Gastrocnemius medialis (tissue), 4 donors: ENCODE measurements around the gene CORO2B. TPM values are rescaled to one million over a fixed set of nuclear protein-coding genes. Genes with fewer than 3 reads are reported as not detected.

ENCODE experiments used
- ATAC-seq, 2 donors: fragments of 150-250 bp; one replicate each; pipeline ENCODE4 v1.9.1; 2016
- DNase-seq, 2 donors: peaks; one replicate each; pipeline ENCODE4 v3.0.0-alpha.2; 2019
- H3K27ac ChIP-seq, 4 donors: fragments of 200-600 bp; sonication (generic); 1 replicate in 1 of 4; 2 replicates in 3 of 4; pipeline ENCODE4 v1.5.1; 2016 to 2018; ENCODE audit warnings: mild to moderate bottlenecking in 2 of 4, moderate library complexity in 1 of 4
- H3K27me3 ChIP-seq, 3 donors: fragments of 200-600 bp; sonication (generic) in 2 of 3; 1 replicate in 1 of 3; 2 replicates in 2 of 3; pipeline versions ENCODE4 v1.5.1 to v1.6.0; 2016 to 2019; ENCODE audit warnings: mild to moderate bottlenecking in 1 of 3, moderate library complexity in 1 of 3
- H3K36me3 ChIP-seq, 2 donors: fragments of 200-600 bp; sonication (generic) in 1 of 2; one replicate each; pipeline ENCODE4 v1.5.1; 2017 to 2018
- H3K4me1 ChIP-seq, 2 donors: fragments of 200-600 bp; sonication (generic) in 1 of 2; one replicate each; pipeline ENCODE4 v1.5.1; 2016 to 2017; ENCODE audit warnings: mild to moderate bottlenecking in 2 of 2
- H3K4me3 ChIP-seq, 4 donors: fragments of 200-600 bp; sonication (generic) in 3 of 4; 1 replicate in 1 of 4; 2 replicates in 3 of 4; pipeline ENCODE4 v1.5.1; 2016 to 2019; ENCODE audit warnings: mild to moderate bottlenecking in 2 of 4
- H3K9me3 ChIP-seq, 3 donors: fragments of 200-600 bp; sonication (generic) in 2 of 3; 1 replicate in 1 of 3; 2 replicates in 2 of 3; pipeline ENCODE4 v1.5.1; 2016 to 2019
- POLR2A ChIP-seq, 2 donors: fragments of 450-650 bp; IDR thresholded peaks; one replicate each; pipeline ENCODE4 v1.6.1; 2017; ENCODE audit warnings: antibody characterized with exemption in 2 of 2, mild to moderate bottlenecking in 2 of 2, moderate library complexity in 2 of 2
- in situ Hi-C, 4 donors: fragments of 200-750 bp; cut with MboI; loops; one replicate each; pipeline versions ENCODE4 v1.15.0 to v1.8.0; 2017; ENCODE audit warnings: low sequenced_read_pairs in 4 of 4
- intact Hi-C: fragments of 100-400 bp; cut with DNase I; formaldehyde crosslinking; loops from one replicate; pipeline ENCODE4 v1.15.1; 2023; ENCODE audit warnings: low total_unique reads
- total RNA-seq, 4 donors: library from RNA; depleted of rRNA; stranded (reverse); fragments of >200 nt; gene quantifications; one replicate each; pipeline versions ENCODE4 v1.1.0 to v1.2.3, GENCODE V29; 2016
- TF ChIP-seq, protein P1 (sequence below), 5 experiments: fragments of 450-650 bp in 3 of 5; fragments of 200-600 bp in 2 of 5; sonication (generic) in 2 of 5; IDR thresholded peaks in 4 of 5; conservative IDR thresholded peaks in 1 of 5; 1 replicate in 4 of 5; 2 replicates in 1 of 5; pipeline ENCODE4 v1.5.1; 2016 to 2019; ENCODE audit warnings: antibody characterized with exemption in 5 of 5, mild to moderate bottlenecking in 3 of 5, moderate library complexity in 3 of 5

CORO2B gene
- total RNA-seq, 4 donors from 2014 or later = 1.5 to 2.2 (median 1.8) TPM

DNA sequence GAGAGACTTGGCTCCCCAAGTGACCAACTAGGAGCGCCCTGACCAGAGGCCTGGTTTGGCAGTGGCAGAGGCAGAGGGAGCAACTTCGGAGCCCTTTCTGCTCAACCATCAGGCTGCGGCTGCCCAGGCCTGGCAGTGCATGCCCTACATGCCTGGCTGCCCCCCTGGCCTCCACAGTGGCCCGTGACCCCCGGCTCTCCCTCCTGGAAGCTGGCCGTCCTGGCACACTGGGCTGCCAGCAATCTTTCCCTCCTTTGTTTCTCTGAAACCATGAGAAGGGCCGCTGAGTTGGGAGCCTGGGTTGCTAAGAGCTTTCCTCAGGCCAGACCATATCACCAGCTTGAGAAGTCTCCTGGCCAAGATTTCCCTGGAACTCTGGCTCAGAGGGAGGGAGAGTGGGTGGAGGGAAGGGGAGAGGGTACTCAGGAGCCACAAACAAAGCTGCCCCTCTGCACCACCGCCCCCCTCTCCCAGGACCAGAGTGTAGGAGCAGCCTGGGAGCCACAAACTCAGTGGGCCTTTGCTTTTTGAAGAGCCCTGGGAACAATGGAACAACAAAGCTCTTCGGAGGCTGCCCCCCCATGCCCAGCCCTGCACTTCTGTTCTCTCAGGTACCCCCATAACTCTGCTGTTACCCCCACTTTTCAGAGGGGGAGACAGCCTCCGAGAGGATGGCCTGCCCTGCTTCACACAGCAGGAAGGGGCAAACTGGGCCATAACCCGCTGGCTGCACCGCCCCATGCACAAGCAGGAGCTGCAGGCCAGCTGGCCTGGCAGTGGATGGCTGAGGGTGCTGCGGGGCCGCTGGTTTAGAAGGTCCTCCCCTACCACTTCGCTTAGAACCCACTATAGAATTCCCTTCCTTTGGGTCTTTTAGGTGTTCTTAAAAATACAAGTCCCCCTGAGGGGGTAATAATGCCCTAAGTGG, 11.3 kb downstream of the CORO2B start:
- H3K27me3 ChIP-seq = no peaks in the 10 kb centered on the region
- DNase-seq (no peak), ATAC-seq (no peak)
- intact Hi-C loops = no loop called here
- H3K36me3 ChIP-seq = no peaks in the 10 kb centered on the region
- H3K4me1 ChIP-seq = peaks cover 0 to 4% of the 10 kb centered on the region in 2 donors
- no peaks in the 10 kb centered on the region for H3K9me3 ChIP-seq
- no peak overlapping the region for H3K27ac ChIP-seq
- TF ChIP-seq, protein P1, sequence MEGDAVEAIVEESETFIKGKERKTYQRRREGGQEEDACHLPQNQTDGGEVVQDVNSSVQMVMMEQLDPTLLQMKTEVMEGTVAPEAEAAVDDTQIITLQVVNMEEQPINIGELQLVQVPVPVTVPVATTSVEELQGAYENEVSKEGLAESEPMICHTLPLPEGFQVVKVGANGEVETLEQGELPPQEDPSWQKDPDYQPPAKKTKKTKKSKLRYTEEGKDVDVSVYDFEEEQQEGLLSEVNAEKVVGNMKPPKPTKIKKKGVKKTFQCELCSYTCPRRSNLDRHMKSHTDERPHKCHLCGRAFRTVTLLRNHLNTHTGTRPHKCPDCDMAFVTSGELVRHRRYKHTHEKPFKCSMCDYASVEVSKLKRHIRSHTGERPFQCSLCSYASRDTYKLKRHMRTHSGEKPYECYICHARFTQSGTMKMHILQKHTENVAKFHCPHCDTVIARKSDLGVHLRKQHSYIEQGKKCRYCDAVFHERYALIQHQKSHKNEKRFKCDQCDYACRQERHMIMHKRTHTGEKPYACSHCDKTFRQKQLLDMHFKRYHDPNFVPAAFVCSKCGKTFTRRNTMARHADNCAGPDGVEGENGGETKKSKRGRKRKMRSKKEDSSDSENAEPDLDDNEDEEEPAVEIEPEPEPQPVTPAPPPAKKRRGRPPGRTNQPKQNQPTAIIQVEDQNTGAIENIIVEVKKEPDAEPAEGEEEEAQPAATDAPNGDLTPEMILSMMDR (IDR thresholded peaks at IDR 0.05 in 4 of 5, conservative IDR thresholded peaks at IDR 0.05 in 1 of 5) = no peak
- no peak for TF ChIP-seq POLR2A (IDR thresholded peaks at IDR 0.05)
- no peak overlapping the region for H3K4me3 ChIP-seq
- in situ Hi-C loops = loop anchor here in 1 of 4 donors (10.0 kb wide), 1 partner anchor 45 kb away; no protein-coding TSS in a partner anchor

GRCh38 chr15:68590721-68591389, 12.1 kb downstream of the CORO2B start:
- Histone ChIP-seq H3K4me1 (peaks cover 0 to 4% of the 10 kb centered on the region in 2 donors), H3K27me3 (no peaks in the 10 kb centered on the region), H3K27ac (no peak overlapping the region), H3K36me3 (no peaks in the 10 kb centered on the region), H3K9me3 (no peaks in the 10 kb centered on the region), H3K4me3 (no peak overlapping the region)
- intact Hi-C loops (no loop called here), in situ Hi-C loops (no loop called here)
- no peak for ATAC-seq
- TF ChIP-seq, protein P1 (IDR thresholded peaks at IDR 0.05 in 4 of 5, conservative IDR thresholded peaks at IDR 0.05 in 1 of 5) = no peak
- TF ChIP-seq POLR2A (IDR thresholded peaks at IDR 0.05) = no peak
- DNase-seq = no peak

DNA sequence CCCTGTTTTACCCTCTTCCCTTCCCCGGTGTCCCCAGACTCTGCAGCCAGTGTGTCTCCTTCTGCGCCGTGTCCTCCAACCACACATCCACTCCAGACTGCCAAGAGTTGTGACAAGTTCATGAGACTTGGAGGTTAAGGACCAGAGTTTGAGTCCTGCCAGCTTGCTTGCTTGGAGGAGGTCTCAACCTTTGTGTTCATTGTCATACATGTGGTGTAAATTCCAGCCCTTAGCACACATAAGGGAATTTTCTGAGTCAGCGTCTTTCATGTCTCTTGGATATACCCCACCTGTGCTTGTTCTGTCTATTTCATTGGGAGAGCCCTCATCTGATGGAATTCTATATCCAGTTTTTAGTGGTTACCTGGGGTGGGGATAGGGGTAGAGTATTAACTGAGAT, 13.3 kb downstream of the CORO2B start:
- no peaks in the 10 kb centered on the region for H3K27me3 ChIP-seq
- H3K4me1 ChIP-seq = peaks cover 0 to 4% of the 10 kb centered on the region in 2 donors
- no peak for ATAC-seq
- H3K9me3 ChIP-seq = no peaks in the 10 kb centered on the region
- in situ Hi-C loops = no loop called here
- H3K4me3 ChIP-seq = no peak overlapping the region
- intact Hi-C loops = no loop called here
- H3K36me3 ChIP-seq = no peaks in the 10 kb centered on the region
- TF ChIP-seq, protein P1 (IDR thresholded peaks at IDR 0.05 in 4 of 5, conservative IDR thresholded peaks at IDR 0.05 in 1 of 5) = no peak
- no peak for TF ChIP-seq POLR2A (IDR thresholded peaks at IDR 0.05)
- H3K27ac ChIP-seq = no peak overlapping the region
- DNase-seq = no peak

DNA sequence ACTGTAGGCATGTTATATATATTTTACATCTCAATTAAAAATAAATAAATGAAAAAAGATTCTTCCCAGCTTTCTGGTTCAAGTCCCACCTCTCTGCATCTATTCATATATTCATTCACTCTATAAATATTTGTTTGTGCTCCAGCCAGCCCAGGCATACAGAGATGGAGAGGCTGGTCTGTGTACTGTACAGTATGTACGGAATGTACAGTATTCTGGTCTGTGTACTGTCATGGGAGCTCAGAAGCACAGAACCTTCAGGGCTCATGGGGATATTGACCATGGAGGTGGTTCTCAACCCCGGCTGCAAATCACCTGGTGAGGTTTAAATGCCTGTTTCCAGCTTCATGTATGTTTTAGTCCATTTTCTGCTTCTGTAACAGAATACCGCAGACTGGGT, 13.8 kb downstream of the CORO2B start:
- Histone ChIP-seq H3K36me3 (no peaks in the 10 kb centered on the region), H3K9me3 (no peaks in the 10 kb centered on the region), H3K4me3 (no peak overlapping the region), H3K27me3 (no peaks in the 10 kb centered on the region), H3K27ac (no peak overlapping the region), H3K4me1 (peaks cover 0 to 4% of the 10 kb centered on the region in 2 donors)
- TF ChIP-seq, protein P1 (IDR thresholded peaks at IDR 0.05 in 4 of 5, conservative IDR thresholded peaks at IDR 0.05 in 1 of 5) = no peak
- no peak for TF ChIP-seq POLR2A (IDR thresholded peaks at IDR 0.05)
- ATAC-seq (peak in 1 of 2 donors; percentile 70), DNase-seq (no peak)
- intact Hi-C loops (no loop called here), in situ Hi-C loops (no loop called here)
